Cardiac septum (tissue), 1 donor: ENCODE measurements around the gene SGPL1. TPM values are rescaled to one million over a fixed set of nuclear protein-coding genes. Genes with fewer than 3 reads are reported as not detected.
A peak's percentile ranks its signal among the peaks of the same experiment; 100 is the strongest.
"Not testable (repeated sequence)": the region's sequence is repeated elsewhere in the genome, so short reads cannot be mapped to it uniquely, and the experiment has no call there.

Experiments used
- DNase-seq: peaks from one replicate; pipeline ENCODE4 v3.0.0-alpha.2; 2020; ENCODE audit warnings: low spot score
- intact Hi-C: fragments of 100-400 bp; cut with DNase I; formaldehyde crosslinking; loops from one replicate; pipeline ENCODE4 v1.14.0; 2022
- long read RNA-seq: library from polyadenylated mRNA; unstranded; transcript quantifications from one replicate; pipeline ENCODE4 v2.0.0, GENCODE V29; 2021
- total RNA-seq: library from RNA; stranded (reverse); fragmentation: NEBNext Ultra II Directional; extraction: Animal tissue kit (Norgen Biotek cat#: 25700); gene quantifications from one replicate; pipeline ENCODE4 v1.2.1, GENCODE V29; 2021
- donor health status: DM: no; HTN: no; CAD: no.

The SGPL1 gene, protein sequence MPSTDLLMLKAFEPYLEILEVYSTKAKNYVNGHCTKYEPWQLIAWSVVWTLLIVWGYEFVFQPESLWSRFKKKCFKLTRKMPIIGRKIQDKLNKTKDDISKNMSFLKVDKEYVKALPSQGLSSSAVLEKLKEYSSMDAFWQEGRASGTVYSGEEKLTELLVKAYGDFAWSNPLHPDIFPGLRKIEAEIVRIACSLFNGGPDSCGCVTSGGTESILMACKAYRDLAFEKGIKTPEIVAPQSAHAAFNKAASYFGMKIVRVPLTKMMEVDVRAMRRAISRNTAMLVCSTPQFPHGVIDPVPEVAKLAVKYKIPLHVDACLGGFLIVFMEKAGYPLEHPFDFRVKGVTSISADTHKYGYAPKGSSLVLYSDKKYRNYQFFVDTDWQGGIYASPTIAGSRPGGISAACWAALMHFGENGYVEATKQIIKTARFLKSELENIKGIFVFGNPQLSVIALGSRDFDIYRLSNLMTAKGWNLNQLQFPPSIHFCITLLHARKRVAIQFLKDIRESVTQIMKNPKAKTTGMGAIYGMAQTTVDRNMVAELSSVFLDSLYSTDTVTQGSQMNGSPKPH
- 17.3 TPM for total RNA-seq
- long read RNA-seq, full-length matches to known transcripts: 2 of 14 reads
- long read RNA-seq, partial matches to known transcripts: 2 of 14 reads
- long read RNA-seq, other reads (novel, unspliced or antisense): 10 of 14 reads

- peak; percentile 93 for DNase-seq
- intact Hi-C loops: loop anchor here (1.0 kb wide), 1 partner anchor 65 kb away; no protein-coding TSS in a partner anchor
Observed at GRCh38 chr10:70815504-70816219, at the start of gene SGPL1. SGPL1 (plus strand) TSS chr10:70815948; CDS start chr10:70816854, 906 bp downstream.

GRCh38 chr10:70768026-70768685 lies 47.6 kb upstream of the SGPL1 start:
- DNase-seq, intact Hi-C loops: not testable (repeated sequence)

DNA sequence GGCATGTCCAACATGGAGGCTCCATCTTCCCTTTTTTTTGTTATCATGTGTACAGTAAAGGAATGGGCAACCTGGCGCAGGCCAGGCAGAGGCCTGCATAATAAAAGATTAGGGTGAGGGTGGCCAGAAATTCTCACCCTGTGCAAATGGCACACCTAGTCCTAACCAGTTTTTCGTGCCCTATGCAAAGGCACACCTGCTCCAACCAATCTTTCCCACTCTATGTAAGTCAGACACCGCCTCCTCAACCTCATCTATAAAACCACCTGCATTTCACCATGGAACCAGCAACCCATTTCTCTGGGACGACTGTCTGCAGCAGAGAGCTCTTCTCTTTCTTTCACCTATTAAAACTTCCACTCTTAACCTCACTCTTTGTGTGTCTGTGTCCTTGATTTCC lies 46.6 kb upstream of the SGPL1 start:
- no peak for DNase-seq
- intact Hi-C loops: no loop called here

GRCh38 chr10:70770001-70770400 lies 45.7 kb upstream of the SGPL1 start:
- intact Hi-C loops: no loop called here
- no peak for DNase-seq

DNA sequence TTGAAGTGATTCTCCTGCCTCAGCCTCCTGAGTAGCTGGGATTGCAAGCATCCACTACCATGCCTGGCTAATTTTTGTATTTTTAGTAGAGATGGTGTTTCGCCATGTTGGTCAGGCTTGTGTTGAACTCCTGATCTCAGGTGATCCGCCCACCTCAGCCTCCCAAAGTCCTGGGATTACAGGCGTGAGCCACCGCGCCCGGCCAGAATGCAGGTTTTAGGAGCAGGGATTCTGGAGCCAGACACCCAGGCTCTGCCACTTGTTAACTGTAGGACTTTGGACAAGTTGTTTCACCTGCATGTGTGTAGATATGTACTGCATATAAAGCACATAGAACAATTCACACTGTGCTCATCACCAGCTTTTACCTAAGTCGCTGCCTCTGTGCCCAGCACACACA lies 45.2 kb upstream of the SGPL1 start:
- DNase-seq: peak; percentile 47

DNA sequence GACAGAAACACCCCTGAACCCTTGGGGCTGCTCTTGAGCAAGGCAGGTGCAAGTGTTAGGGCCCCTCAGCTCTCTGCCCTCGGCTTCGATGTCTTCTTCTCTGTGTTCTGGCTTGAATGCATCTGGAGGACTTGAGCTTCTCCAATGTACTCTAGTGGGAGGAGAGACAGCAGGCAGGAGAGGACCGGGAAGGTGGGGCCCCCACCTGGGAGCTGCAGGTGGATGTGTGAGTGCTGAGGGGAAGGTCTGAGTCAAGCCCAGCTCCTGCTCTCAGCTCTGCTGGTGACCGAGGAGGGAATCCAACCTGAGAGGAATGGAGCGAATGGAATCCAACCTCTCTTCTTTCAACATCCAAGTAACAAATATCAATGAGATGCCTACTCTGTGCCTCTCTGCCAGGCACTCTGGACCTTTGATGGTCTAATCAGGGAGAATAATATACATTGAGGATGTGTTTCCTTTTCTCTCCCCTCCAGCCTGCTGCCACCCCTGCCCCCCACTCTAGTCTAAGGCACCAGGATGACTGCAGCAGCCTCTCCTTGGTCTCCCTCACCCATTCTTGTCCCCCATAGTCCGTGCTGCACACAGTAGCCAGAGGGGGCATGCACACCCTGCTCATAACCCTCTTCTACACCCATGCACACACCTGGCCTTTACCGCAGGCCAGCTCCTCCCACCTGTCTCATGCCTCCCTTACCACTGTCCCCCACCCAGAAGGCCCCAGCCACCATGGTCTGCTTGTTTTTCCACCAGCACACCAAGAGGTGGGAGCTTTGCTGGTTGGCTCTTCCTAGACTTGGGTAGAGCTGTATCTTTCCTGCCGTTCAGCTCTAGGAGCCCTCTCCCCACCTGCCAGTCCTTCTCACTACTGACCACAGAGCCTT lies 44.2 kb upstream of the SGPL1 start:
- intact Hi-C loops: no loop called here
- peak; percentile 66 for DNase-seq

More for the DNA sequence above, 45.2 kb upstream of the SGPL1 start:
- intact Hi-C loops: not testable (repeated sequence)

- intact Hi-C loops: no loop called here
- DNase-seq: peak; percentile 49
Observed at GRCh38 chr10:70772627-70773026, 43.1 kb upstream of the SGPL1 start.

DNA sequence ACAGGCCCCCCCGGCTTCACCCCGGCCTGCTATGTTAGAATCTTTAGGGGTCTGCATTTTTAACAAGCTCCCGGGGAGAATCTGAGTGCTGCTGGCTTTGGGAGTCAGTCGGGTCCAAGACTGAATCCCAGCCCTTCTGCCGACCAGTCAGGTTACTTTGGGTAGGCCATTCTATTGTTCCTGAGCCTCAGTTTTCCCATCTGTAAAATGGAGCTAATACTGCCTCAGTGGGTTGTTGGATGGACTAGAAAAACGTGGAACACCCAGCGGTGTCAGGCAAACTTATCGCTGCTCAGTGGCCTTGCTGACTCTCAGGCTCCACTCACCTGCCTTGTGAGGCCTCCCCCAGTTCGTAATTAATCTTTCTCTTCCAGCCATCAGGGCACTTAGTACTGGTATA lies 42.3 kb upstream of the SGPL1 start:
- DNase-seq: peak; percentile 27
- intact Hi-C loops: no loop called here

DNA sequence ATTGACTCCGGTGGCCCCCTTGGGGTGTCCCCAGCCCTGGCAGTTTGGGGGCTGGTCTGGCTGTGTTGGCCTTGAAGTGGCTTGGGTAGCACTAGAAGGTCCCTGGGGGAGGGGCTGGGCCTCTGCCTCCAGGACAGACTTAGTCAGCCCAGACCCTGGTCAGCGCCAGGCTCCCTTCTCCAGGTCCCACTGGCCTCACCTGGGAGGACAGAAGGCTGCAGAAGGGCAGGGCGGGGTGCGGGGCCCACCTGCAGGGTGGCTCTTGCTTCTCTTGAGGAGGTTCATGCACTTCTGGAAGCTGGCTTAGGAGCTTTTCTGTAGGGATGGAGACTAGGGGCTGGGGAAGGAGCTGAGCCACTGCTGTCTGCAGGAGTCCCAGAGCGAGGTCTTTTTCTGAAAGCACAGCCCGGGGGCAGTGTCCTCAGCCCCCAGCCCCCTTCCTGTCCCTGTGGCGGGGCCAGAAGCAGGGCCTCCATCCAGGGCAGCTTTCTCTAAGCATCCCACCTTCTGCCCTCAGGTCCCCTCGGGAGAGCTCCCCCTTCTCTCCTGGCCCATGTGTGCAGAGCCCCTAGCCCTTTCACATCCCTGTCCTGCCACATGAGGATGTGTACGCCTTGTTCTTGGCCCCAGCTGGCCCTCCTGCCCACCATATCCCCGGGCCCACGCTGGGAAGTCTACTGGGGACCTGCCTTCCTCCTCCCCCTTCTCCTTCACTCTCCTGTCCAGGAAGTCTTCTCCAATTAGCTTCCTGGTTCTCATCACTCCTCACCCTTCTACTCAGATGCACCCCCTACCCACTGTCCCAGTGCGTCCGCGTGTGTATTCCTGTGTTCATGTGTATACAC lies 41.6 kb upstream of the SGPL1 start:
- peak; percentile 66 for DNase-seq
- intact Hi-C loops: no loop called here

- intact Hi-C loops: no loop called here
- peak; percentile 50 for DNase-seq
Observed at GRCh38 chr10:70774810-70775678, 40.7 kb upstream of the SGPL1 start.

DNA sequence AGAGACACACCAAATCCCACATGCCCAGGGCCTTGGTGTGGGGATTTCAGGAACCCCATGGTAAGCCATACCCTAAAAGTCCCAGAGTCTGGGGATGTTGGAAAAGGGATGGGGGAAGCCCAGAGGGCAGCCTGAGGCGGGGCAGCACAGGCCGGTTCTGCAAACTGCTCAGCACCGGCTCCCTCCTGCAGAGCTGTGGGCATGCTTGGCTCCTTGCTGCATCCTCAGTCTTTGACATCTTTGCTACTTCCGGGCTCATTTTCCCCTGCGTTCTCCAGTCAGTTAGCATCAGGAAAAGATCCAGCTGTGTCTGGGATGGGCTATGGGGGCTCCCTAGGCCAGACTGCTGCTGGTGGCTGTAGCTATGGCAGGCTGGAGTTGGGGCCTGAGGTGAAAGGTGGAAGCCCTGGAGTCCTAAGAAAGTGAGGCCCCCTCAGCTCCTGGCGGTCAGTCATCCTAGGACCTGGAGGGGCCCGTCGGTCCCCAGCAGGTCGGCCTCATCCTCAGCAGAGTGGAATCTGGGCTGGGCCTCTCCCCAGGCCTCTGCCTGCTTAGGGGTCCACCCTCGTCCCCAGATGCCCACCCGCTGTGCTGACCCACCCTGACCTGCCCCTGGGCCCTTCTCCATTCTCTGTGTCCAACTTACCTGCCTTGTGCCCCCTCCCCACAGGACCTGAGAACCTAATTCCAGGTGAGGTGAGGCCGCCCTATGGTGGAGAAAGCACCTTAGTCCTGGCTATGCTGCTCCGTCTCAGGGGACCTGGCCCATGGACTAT lies 39.9 kb upstream of the SGPL1 start:
- intact Hi-C loops: no loop called here
- DNase-seq: peak; percentile 58

DNA sequence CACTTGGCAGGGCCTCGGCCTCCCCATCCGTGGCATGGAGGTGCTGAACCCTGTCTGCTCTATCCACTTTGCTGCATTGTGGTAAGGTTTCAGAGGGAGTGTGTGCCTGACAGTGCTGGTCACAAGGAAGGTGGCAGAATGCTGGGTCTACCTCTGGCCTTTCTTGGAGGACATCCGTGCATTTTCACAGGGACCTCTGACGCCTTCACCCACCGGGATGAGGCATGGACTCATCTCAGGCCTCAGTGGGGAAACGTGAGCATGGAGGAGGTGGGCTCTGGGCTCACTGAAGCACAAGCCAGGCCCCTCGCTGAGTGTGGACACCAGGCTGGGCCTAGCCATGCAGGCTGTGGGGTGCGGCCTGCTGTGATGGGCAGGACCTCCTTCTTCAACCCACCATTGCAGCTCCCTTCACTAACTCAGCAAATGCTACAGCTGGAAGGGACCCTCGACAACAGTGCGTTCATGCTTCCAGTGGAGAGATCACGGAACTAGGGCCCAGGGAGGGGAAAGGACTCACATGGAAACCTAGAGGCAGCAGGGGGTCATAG lies 39.2 kb upstream of the SGPL1 start:
- peak; percentile 55 for DNase-seq
- intact Hi-C loops: no loop called here

GRCh38 chr10:70777063-70777875 lies 38.5 kb upstream of the SGPL1 start:
- DNase-seq: peak; percentile 57
- intact Hi-C loops: no loop called here

DNA sequence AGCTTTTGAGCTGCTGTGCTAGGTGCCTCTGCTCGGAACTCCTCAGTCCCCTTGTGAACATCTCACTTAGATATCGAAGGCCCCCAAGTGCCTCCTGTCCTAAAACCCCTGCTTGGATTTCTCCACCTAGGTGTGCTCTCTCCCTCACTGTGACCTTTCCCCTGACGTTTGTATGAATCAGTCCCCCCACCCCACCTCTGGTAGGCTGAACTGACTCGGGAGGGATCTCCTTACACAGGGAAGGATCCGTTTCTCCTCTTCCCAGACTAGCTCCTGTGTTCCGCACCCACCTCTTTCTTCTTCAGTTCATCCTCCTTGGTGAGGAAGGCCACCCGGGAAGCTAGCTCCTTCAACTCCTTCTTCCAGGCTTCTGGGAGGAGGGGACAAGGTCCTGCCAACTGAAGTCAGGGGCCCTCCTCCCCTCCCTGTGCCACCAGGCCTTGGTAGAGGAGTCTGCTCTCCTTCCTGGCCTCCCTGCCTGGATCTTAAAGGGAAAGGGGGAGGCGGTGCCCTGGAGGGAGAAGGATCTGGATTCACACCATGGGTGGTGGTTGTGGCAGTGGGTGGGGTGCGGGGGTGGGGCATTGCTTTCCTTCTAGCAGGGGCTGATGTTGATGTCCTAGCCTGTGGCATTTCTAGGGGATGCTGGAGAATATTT lies 37.4 kb upstream of the SGPL1 start:
- intact Hi-C loops: no loop called here
- peak; percentile 47 for DNase-seq

GRCh38 chr10:70779088-70779487 lies 36.7 kb upstream of the SGPL1 start:
- intact Hi-C loops: no loop called here
- DNase-seq: peak; percentile 44
